Fibroblast of skin of right quadriceps (primary cell): ENCODE results near the gene BET1L.

Source experiments
- DNase-seq: peaks from one replicate; pipeline ENCODE4 v3.0.0-alpha.2; 2013

Gene BET1L

GRCh38 chr11:209275-210121 is 2.3 kb upstream of the BET1L start:
- no peak for DNase-seq

GRCh38 chr11:208917-209260 is 1.7 kb upstream of the BET1L start:
- DNase-seq = no peak

- DNase-seq = peak; percentile 74
These were observed 1.1 kb upstream of the BET1L start for GRCh38 chr11:208181-208916.

GRCh38 chr11:207863-208180 is 623 bp upstream of the BET1L start:
- no peak for DNase-seq

GRCh38 chr11:206526-207207 is 532 bp downstream of the BET1L start:
- no peak for DNase-seq

- no peak for DNase-seq
These were observed 1.2 kb downstream of the BET1L start for GRCh38 chr11:206002-206384.

GRCh38 chr11:205221-206001 is 1.8 kb downstream of the BET1L start:
- no peak for DNase-seq

GRCh38 chr11:204587-205109 is 2.6 kb downstream of the BET1L start:
- DNase-seq = no peak

- no peak for DNase-seq
These were observed 3.1 kb downstream of the BET1L start for GRCh38 chr11:203945-204586.

GRCh38 chr11:203056-203944 is 3.9 kb downstream of the BET1L start:
- DNase-seq = no peak

- no peak for DNase-seq
These were observed 4.7 kb downstream of the BET1L start for GRCh38 chr11:202490-202889.

- no peak for DNase-seq
These were observed 5.2 kb downstream of the BET1L start for GRCh38 chr11:201966-202365.

GRCh38 chr11:200224-201003 is 6.8 kb downstream of the BET1L start:
- DNase-seq = no peak

- DNase-seq = no peak
These were observed 7.4 kb downstream of the BET1L start for GRCh38 chr11:199782-200181.

- no peak for DNase-seq
These were observed 8.1 kb downstream of the BET1L start for GRCh38 chr11:199004-199581.

GRCh38 chr11:198236-198806 is 8.9 kb downstream of the BET1L start:
- DNase-seq = no peak

GRCh38 chr11:197741-198235 is 9.4 kb downstream of the BET1L start:
- DNase-seq = no peak

GRCh38 chr11:196786-197731 is 10.1 kb downstream of the BET1L start:
- no peak for DNase-seq
